ENCODE data around the gene HAGHL. TPM values are rescaled to one million over a fixed set of nuclear protein-coding genes. Genes with fewer than 3 reads are reported as not detected.

Gene HAGHL
- total RNA-seq, 1 donor: 10.6 TPM

- H3K4me3 ChIP-seq (ENCODE audit: low read depth, low read length): peak overlapping the region; percentile 72
- DNase-seq (ENCODE audit: low read depth): no peak
- TF ChIP-seq CTCF (IDR thresholded peaks at IDR 0.05; ENCODE audit: insufficient read depth, low read length): no peak
Measured at GRCh38 chr16:715477-716199, 11.3 kb upstream of the HAGHL start.

DNA sequence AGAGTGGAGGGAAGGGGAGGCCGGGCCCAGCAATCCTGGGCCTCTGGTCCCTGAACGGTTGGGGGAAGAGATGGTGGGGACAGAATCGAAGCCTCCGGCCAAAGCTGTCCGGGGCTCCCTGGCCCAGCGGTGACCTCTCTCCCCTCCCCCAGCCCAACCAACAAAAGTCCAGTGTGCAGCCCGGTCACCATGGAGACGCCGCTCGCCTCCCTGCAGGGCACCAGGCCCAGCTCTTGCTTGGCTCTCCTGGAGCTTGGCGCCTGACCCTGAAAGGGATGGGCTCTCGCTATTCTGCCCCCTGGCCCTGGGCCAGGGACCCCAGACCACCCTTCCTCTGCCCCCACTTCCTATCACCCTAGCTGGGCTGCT is 10.7 kb upstream of the HAGHL start:
- DNase-seq (ENCODE audit: low read depth): peak; percentile 60
- H3K4me3 ChIP-seq (ENCODE audit: low read depth, low read length): peak overlapping the region; percentile 72
- TF ChIP-seq CTCF (IDR thresholded peaks at IDR 0.05; ENCODE audit: insufficient read depth, low read length): no peak

DNA sequence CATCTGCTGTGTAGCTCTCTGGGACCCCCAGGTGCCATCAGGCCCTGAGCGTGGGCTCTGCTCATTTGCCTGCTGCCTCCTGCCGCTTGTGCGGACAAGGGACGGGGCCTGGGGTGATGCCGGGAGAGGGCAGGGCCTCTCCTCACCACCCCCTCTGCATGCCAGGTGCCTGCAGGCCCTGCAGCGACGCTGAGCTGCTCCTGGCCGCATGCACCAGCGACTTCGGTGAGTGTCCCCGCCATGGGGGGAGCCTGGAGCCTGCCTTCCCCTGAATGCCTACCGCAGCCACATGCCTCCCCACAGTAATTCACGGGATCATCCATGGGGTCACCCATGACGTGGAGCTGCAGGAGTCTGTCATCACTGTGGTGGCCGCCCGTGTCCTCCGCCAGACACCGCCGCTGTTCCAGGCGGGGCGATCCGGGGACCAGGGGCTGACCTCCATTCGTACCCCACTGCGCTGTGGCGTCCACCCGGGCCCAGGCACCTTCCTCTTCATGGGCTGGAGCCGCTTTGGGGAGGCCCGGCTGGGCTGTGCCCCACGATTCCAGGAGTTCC is 10.1 kb upstream of the HAGHL start:
- H3K4me3 ChIP-seq (ENCODE audit: low read depth, low read length): no peak overlapping the region
- TF ChIP-seq CTCF (IDR thresholded peaks at IDR 0.05; ENCODE audit: insufficient read depth, low read length): no peak

GRCh38 chr16:717450-718245 is 9.3 kb upstream of the HAGHL start:
- H3K4me3 ChIP-seq (ENCODE audit: low read depth, low read length): no peak overlapping the region
- no peak for TF ChIP-seq CTCF (IDR thresholded peaks at IDR 0.05; ENCODE audit: insufficient read depth, low read length)
- no peak for DNase-seq (ENCODE audit: low read depth)

More for the DNA sequence above, 10.1 kb upstream of the HAGHL start:
- no peak for DNase-seq (ENCODE audit: low read depth)

DNA sequence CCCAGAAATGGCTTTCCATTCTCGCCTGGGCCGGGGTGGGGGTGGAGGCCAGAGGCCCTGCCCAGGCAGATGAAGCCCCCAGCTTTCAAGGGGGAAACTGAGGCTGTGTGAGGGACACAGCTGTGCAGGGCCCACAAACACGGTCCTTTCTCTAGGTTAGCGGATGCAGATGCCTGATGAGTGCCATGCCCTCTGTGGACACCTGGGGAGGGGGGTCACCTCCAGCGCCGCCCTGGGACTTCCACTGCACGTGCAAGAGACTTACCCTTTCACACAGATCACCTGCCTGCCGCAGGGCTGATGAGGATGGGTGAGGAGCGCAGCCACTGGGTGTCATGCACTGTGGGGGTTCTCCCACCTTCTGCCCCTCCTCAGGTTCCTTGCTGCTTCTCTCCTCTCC is 8.5 kb upstream of the HAGHL start:
- H3K4me3 ChIP-seq (ENCODE audit: low read depth, low read length): no peak overlapping the region
- no peak for TF ChIP-seq CTCF (IDR thresholded peaks at IDR 0.05; ENCODE audit: insufficient read depth, low read length)
- DNase-seq (ENCODE audit: low read depth): no peak

DNA sequence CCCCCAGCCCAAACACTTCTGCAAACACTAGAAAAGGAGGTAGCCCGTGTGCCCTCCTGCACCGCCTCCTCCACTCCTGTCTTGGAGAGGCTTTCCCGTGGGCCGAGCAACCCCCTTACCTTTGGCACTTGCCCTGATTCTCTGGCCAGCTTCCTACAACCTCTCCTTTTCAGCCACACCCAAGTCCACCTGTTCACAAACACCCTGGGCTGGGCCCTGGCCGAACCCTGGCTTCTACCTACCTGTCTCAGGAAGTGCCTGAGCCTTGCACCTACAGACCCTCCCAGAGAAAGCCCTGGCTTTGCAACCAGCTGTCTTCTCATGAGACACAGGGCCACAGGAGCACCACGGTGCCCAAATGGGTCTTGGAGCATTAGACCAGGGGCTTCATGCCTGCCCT is 8.0 kb upstream of the HAGHL start:
- TF ChIP-seq CTCF (IDR thresholded peaks at IDR 0.05; ENCODE audit: insufficient read depth, low read length): no peak
- no peak overlapping the region for H3K4me3 ChIP-seq (ENCODE audit: low read depth, low read length)
- no peak for DNase-seq (ENCODE audit: low read depth)

All from fibroblast of the aortic adventitia (primary cell).